Measurements from ENCODE around the gene TRMT61A.

The TRMT61A gene

GRCh38 chr14:103535081-103535890 lies 6.3 kb downstream of the TRMT61A start:
- ChIA-PET POLR2A (interaction anchor here (1.9 to 7.7 kb wide), 2 partner anchors 13 to 15 kb away, joined by 5 to 83 read pairs; partner anchors contain the start of gene CKB), CTCF (interaction anchor here (1.2 kb wide), 1 partner anchor 17 kb away, joined by 3 read pairs; no protein-coding TSS in a partner anchor)
- TF ChIP-seq SP1 (IDR thresholded peaks at IDR 0.05), result no peak
- no peak for TF ChIP-seq ZNF384 (IDR thresholded peaks at IDR 0.05)
- TF ChIP-seq BHLHE40 (IDR thresholded peaks at IDR 0.05; ENCODE audit: borderline replicate concordance), result no peak
- TF ChIP-seq ELF4 (IDR thresholded peaks at IDR 0.05), result no peak
- no peak for TF ChIP-seq FOXM1 (IDR thresholded peaks at IDR 0.05; ENCODE audit: borderline replicate concordance)
- TF ChIP-seq FOXA1 (IDR thresholded peaks at IDR 0.05), result no peak
- TF ChIP-seq TARDBP (IDR thresholded peaks at IDR 0.05), result no peak
- TF ChIP-seq L3MBTL2 (conservative IDR thresholded peaks at IDR 0.05), result no peak
- TF ChIP-seq PKNOX1 (IDR thresholded peaks at IDR 0.05), result no peak
- TF ChIP-seq LEF1 (IDR thresholded peaks at IDR 0.05; ENCODE audit: borderline replicate concordance), result no peak
- no peak for TF ChIP-seq NFRKB (IDR thresholded peaks at IDR 0.05)
- no peak for TF ChIP-seq HDGF (IDR thresholded peaks at IDR 0.05; ENCODE audit: borderline replicate concordance)
- TF ChIP-seq FOXK2 (IDR thresholded peaks at IDR 0.05), result no peak
- no peak for TF ChIP-seq SUZ12 (IDR thresholded peaks at IDR 0.05)
- DNase-seq (ENCODE audit: extremely low spot score), result no peak

DNA sequence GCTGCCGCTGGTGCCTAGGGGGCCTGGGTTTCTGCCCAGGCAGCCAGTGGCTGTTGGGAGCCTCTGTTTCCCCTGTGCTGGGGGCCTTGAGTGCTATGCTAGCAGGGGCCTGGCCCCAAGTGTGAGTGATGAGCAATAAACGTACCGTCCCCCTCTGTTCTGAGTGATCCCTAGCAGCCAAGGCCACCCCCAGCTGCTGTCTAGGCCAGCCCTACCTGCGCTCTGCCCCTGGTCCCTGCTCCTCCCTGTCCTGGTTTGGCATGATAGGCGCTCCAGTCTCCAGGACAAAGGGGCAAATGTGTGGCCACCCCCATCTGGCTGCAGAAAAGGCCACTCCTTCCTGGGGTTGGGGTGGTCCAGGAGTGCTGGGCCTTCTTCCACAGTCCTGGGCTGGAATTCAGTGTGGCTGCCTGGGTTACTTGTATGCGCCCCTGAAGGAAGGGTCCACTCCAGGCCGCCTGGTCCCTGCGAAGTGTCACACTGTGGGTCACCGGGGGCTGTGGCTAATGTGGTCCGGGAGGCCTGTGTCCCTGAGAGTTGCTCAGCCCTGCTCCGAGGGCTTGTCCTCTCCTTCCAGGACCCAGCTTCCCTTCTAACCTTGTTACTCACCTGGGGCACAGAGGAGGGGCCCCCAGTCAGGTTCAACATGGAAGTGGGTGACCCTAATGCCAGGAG lies 7.0 kb downstream of the TRMT61A start:
- ChIA-PET POLR2A (interaction anchor here (1.0 to 1.9 kb wide), 2 partner anchors 13 to 15 kb away, joined by 3 to 5 read pairs; partner anchors contain the start of gene CKB), CTCF (no interaction called here)
- TF ChIP-seq BHLHE40 (IDR thresholded peaks at IDR 0.05; ENCODE audit: borderline replicate concordance) (no peak), CTBP1 (IDR thresholded peaks at IDR 0.05; ENCODE audit: borderline replicate concordance) (no peak), NFRKB (IDR thresholded peaks at IDR 0.05) (no peak), SUZ12 (IDR thresholded peaks at IDR 0.05) (no peak)
- no peak for DNase-seq (ENCODE audit: extremely low spot score)

DNA sequence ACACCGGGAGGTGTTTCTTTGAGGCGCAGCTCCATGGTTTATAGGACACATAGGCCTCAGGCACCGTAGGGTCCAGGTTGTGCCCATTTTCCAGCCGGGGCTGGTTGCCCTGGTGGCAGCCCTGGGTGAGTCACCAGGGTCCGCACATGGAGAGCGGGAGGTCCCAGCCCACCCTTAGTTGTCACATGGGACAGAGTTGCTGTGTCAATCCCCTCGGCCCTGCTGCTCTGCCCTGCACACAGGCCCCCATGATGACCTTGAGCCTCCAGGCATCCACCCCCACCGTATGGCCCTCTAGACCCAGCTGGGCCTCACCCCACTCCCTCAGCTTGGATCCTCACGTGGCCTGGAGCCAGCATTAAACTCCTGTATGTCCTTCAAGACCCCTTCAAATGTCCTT lies 7.7 kb downstream of the TRMT61A start:
- POLR2A ChIA-PET, result interaction anchor here (1.0 to 1.9 kb wide), 2 partner anchors 14 to 16 kb away, joined by 3 to 5 read pairs; partner anchors contain the start of gene CKB

DNA sequence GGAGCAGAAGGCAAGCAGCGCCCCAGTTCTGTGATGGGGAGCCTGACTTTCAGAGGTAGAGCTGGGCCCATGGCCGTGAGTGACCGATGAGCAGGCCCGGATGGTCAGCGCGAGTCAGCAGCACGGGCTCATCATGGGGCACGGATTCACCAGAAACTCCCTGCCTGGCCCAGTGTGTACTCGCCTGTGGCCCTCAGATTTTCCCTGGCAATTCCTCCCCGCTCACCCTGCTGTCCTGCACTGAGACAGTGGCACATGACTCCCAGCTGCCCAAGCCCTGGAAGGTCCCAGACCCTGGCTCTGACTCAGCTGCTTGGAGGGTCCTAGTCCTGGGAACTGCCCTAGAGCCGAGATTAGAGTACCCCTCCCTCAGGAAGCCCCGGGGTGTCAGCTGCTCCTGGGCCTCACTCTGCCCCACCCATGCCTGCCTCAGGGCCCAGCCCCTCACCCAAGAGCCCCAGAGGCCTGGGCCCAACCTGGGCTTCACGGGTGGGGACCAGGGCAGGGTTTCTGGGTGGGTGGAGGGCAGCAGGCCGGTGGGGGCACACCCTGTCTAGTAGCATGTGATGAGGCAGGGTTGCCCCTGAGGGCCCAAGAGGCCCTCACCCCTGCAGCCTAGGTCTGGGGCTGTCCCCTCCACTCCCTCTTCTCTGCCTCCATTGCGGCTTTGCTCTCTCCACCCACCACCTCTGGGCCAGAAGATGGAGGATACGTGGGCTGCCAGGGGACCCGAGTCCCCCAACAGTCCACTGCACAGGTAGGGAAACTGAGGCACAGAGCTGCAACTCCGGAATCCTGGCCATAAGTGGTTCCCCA lies 8.4 kb downstream of the TRMT61A start:
- POLR2A ChIA-PET, result interaction anchor here (0.9 to 1.9 kb wide), 3 partner anchors 15 to 18 kb away, joined by 3 to 6 read pairs (median 5); partner anchors contain the start of gene CKB
- TF ChIP-seq PKNOX1 (IDR thresholded peaks at IDR 0.05) (no peak), FOXA1 (IDR thresholded peaks at IDR 0.05) (no peak), FOXM1 (IDR thresholded peaks at IDR 0.05; ENCODE audit: borderline replicate concordance) (no peak), SP1 (IDR thresholded peaks at IDR 0.05) (no peak), ZNF384 (IDR thresholded peaks at IDR 0.05) (no peak), SUZ12 (IDR thresholded peaks at IDR 0.05) (no peak), FOXK2 (IDR thresholded peaks at IDR 0.05) (no peak), CTBP1 (IDR thresholded peaks at IDR 0.05; ENCODE audit: borderline replicate concordance) (no peak), LEF1 (IDR thresholded peaks at IDR 0.05; ENCODE audit: borderline replicate concordance) (no peak), TARDBP (IDR thresholded peaks at IDR 0.05) (no peak), NFRKB (IDR thresholded peaks at IDR 0.05) (no peak), ARNT (IDR thresholded peaks at IDR 0.05) (no peak), ELF4 (IDR thresholded peaks at IDR 0.05) (no peak), BHLHE40 (IDR thresholded peaks at IDR 0.05; ENCODE audit: borderline replicate concordance) (no peak), HDGF (IDR thresholded peaks at IDR 0.05; ENCODE audit: borderline replicate concordance) (no peak), L3MBTL2 (conservative IDR thresholded peaks at IDR 0.05) (no peak)
- DNase-seq (ENCODE audit: extremely low spot score), result no peak
- CTCF ChIA-PET, result no interaction called here

More for the DNA sequence above, 7.7 kb downstream of the TRMT61A start:
- CTCF ChIA-PET, result no interaction called here
- DNase-seq (ENCODE audit: extremely low spot score), result no peak
- no peak for TF ChIP-seq SP1 (IDR thresholded peaks at IDR 0.05)
- TF ChIP-seq PKNOX1 (IDR thresholded peaks at IDR 0.05), result no peak
- no peak for TF ChIP-seq CTBP1 (IDR thresholded peaks at IDR 0.05; ENCODE audit: borderline replicate concordance)

GRCh38 chr14:103538291-103539055 lies 9.5 kb downstream of the TRMT61A start:
- POLR2A ChIA-PET, result interaction anchor here (0.6 to 1.9 kb wide), 4 partner anchors 10 to 408 kb away, joined by 3 to 8 read pairs (median 5); partner anchors contain the start of genes CKB and TRMT61A
- CTCF ChIA-PET, result interaction anchor here (0.7 kb wide), 1 partner anchor 19 kb away, joined by 3 read pairs; no protein-coding TSS in a partner anchor
- TF ChIP-seq L3MBTL2 (conservative IDR thresholded peaks at IDR 0.05) (no peak), BHLHE40 (IDR thresholded peaks at IDR 0.05; ENCODE audit: borderline replicate concordance) (no peak), SP1 (IDR thresholded peaks at IDR 0.05) (no peak), ZNF384 (IDR thresholded peaks at IDR 0.05) (no peak), PKNOX1 (IDR thresholded peaks at IDR 0.05) (no peak), CTBP1 (IDR thresholded peaks at IDR 0.05; ENCODE audit: borderline replicate concordance) (no peak), SUZ12 (IDR thresholded peaks at IDR 0.05) (no peak), HDGF (IDR thresholded peaks at IDR 0.05; ENCODE audit: borderline replicate concordance) (no peak), FOXA1 (IDR thresholded peaks at IDR 0.05) (no peak), ARNT (IDR thresholded peaks at IDR 0.05) (no peak), TARDBP (IDR thresholded peaks at IDR 0.05) (no peak), LEF1 (IDR thresholded peaks at IDR 0.05; ENCODE audit: borderline replicate concordance) (no peak), ELF4 (IDR thresholded peaks at IDR 0.05) (no peak), NFRKB (IDR thresholded peaks at IDR 0.05) (no peak), FOXM1 (IDR thresholded peaks at IDR 0.05; ENCODE audit: borderline replicate concordance) (no peak)
- no peak for DNase-seq (ENCODE audit: extremely low spot score)
